Epidermal melanocyte (primary cell): ENCODE results near the gene NECTIN1.

Source experiments
- DNase-seq: peaks from one replicate; pipeline ENCODE4 v3.0.0; 2011; ENCODE audit warnings: low spot score; ENCODE audit not compliant: insufficient read length

The NECTIN1 gene

GRCh38 chr11:119673052-119673758, 55.8 kb downstream of the NECTIN1 start:
- no peak for DNase-seq

GRCh38 chr11:119672597-119672996, 56.4 kb downstream of the NECTIN1 start:
- DNase-seq = no peak

GRCh38 chr11:119671561-119672015, 57.4 kb downstream of the NECTIN1 start:
- DNase-seq = no peak

- DNase-seq = no peak
These were observed 57.9 kb downstream of the NECTIN1 start for GRCh38 chr11:119671051-119671450.

- DNase-seq = no peak
These were observed 59.5 kb downstream of the NECTIN1 start for GRCh38 chr11:119669487-119669886.

- no peak for DNase-seq
These were observed 60.3 kb downstream of the NECTIN1 start for GRCh38 chr11:119668676-119669075.

GRCh38 chr11:119666463-119667131, 62.4 kb downstream of the NECTIN1 start:
- peak; percentile 87 for DNase-seq

- no peak for DNase-seq
These were observed 62.9 kb downstream of the NECTIN1 start for GRCh38 chr11:119666061-119666460.

- DNase-seq = no peak
These were observed 64.1 kb downstream of the NECTIN1 start for GRCh38 chr11:119664701-119665420.

- no peak for DNase-seq
These were observed 64.9 kb downstream of the NECTIN1 start for GRCh38 chr11:119664063-119664572.

GRCh38 chr11:119663279-119663678, 65.7 kb downstream of the NECTIN1 start:
- no peak for DNase-seq

- no peak for DNase-seq
These were observed 67.8 kb downstream of the NECTIN1 start for GRCh38 chr11:119661226-119661625.

GRCh38 chr11:119659971-119660723, 68.9 kb downstream of the NECTIN1 start:
- DNase-seq = no peak

- no peak for DNase-seq
These were observed 75.9 kb downstream of the NECTIN1 start for GRCh38 chr11:119652907-119653659.

GRCh38 chr11:119651802-119652584, 77.0 kb downstream of the NECTIN1 start:
- DNase-seq = no peak

- DNase-seq = no peak
These were observed 78.7 kb downstream of the NECTIN1 start for GRCh38 chr11:119650251-119650650.

GRCh38 chr11:119647254-119647653, 81.7 kb downstream of the NECTIN1 start:
- DNase-seq = no peak

GRCh38 chr11:119645018-119645417, 84.0 kb downstream of the NECTIN1 start:
- no peak for DNase-seq

- DNase-seq = no peak
These were observed 84.5 kb downstream of the NECTIN1 start for GRCh38 chr11:119644502-119644901.

- no peak for DNase-seq
These were observed 85.1 kb downstream of the NECTIN1 start for GRCh38 chr11:119643876-119644225.
